ENCODE data around the gene USP21. TPM values are rescaled to one million over a fixed set of nuclear protein-coding genes. Genes with fewer than 3 reads are reported as not detected.

The USP21 gene
- total and polyA plus RNA-seq, 2 of the 4 experiments (the other 2 are of a cell fraction) = 6.3 to 23.8 TPM

DNA sequence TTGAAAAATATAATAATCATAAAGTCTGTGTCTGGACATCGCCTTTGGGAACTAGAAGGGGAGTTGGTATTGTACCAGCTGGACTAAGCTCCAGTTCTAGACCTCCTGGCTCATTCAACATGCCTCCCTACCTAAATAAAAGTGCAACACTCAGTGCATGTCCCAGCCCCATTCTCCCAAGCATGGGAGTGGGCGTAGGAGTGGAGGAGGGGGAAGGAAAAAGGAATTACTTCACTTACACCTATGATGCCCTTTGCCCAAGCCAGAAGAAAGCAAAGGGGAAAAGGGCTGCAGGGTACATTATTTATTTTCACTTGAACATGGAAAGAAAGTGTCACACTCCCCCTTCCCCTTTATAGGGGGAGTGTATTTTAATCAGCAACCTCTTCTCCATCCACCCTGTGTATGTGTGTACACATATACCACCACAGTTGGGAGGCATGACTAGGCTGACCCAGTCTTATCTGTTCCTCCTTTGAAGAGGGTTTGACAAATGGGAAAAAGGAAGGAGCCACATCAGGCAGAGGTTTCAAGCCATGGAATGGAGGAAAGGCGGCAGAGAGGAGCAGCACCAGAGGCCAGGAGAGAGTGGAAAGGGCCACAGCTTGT lies 38.2 kb upstream of the USP21 start (continued):
- TF ChIP-seq, protein P1, sequence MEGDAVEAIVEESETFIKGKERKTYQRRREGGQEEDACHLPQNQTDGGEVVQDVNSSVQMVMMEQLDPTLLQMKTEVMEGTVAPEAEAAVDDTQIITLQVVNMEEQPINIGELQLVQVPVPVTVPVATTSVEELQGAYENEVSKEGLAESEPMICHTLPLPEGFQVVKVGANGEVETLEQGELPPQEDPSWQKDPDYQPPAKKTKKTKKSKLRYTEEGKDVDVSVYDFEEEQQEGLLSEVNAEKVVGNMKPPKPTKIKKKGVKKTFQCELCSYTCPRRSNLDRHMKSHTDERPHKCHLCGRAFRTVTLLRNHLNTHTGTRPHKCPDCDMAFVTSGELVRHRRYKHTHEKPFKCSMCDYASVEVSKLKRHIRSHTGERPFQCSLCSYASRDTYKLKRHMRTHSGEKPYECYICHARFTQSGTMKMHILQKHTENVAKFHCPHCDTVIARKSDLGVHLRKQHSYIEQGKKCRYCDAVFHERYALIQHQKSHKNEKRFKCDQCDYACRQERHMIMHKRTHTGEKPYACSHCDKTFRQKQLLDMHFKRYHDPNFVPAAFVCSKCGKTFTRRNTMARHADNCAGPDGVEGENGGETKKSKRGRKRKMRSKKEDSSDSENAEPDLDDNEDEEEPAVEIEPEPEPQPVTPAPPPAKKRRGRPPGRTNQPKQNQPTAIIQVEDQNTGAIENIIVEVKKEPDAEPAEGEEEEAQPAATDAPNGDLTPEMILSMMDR (conservative IDR thresholded peaks at IDR 0.05; ENCODE audit: low read depth, low read length) = no peak

DNA sequence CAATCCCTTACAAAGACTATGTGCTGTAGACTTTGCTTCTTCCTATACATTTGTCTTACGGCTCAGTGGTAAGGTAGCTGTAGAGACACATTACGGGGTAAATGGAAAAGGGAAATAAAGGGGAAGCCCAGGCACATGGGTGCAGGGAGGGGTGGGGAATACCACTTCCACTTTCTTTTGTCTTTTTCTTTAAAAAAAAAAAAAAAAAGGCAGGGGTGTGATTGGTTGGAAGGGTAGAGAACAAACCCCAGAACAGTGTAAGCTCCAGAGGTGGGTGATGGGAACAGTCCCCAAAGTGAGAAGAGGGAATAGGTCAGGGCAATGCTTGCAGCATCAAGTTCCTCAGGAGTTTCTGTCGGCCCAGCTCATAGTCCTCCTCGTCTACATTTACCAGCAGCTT lies 37.5 kb upstream of the USP21 start:
- Histone ChIP-seq H3K79me1 (ENCODE audit: low read depth in 1 of 2, low read length in 2 of 2) (peaks cover 41 to 74% of the 10 kb centered on the region in 2 experiments), H3K27me3 (ENCODE audit: control insufficient read depth, insufficient read depth, low read length) (no peaks in the 10 kb centered on the region), H4K20me1 (ENCODE audit: insufficient read depth, low read length) (peaks cover 30% of the 10 kb centered on the region), H3K4ac (ENCODE audit: low read depth, low read length) (no peak overlapping the region), H3K4me2 (ENCODE audit: low read depth, low read length) (no peak overlapping the region), H3K4me1 (ENCODE audit: control insufficient read depth, insufficient read depth, low read length) (peaks cover 15% of the 10 kb centered on the region), H2AFZ (replicated peaks; ENCODE audit: low read length, poor library complexity) (no peak overlapping the region), H2BK15ac (ENCODE audit: low read depth, low read length) (no peak overlapping the region), H4K91ac (ENCODE audit: insufficient read depth, low read depth, low read length) (no peak overlapping the region), H3K56ac (ENCODE audit: extremely low read depth, insufficient read depth, low read length) (no peak overlapping the region), H3K18ac (ENCODE audit: low read depth, low read length) (no peak overlapping the region), H4K8ac (ENCODE audit: low read depth in 2 of 2, low read length in 2 of 2) (no peak overlapping the region), H2BK5ac (ENCODE audit: low read depth, low read length, poor library complexity, severe bottlenecking) (no peak overlapping the region), H3K4me3 (ENCODE audit: insufficient read depth, low read depth, low read length) (no peak overlapping the region), H2AK5ac (ENCODE audit: low read depth, low read length) (no peak overlapping the region), H2BK20ac (ENCODE audit: low read depth, low read length) (no peak overlapping the region), H2AK9ac (replicated peaks; ENCODE audit: low read depth, low read length, poor library complexity) (no peak overlapping the region), H3K9me3 (ENCODE audit: control insufficient read depth, insufficient read depth, low read length) (no peaks in the 10 kb centered on the region; the same call in 1 of the 2 replicates), H3K14ac (replicated peaks; ENCODE audit: low read depth, low read length) (no peak overlapping the region), H3K9me1 (ENCODE audit: insufficient read depth, low read length) (peaks cover 20% of the 10 kb centered on the region), H4K5ac (ENCODE audit: low read depth, low read length) (no peak overlapping the region), H3K23ac (ENCODE audit: low read depth, low read length) (no peak overlapping the region), H3K27ac (ENCODE audit: insufficient read depth, low read length) (no peak overlapping the region), H2BK120ac (ENCODE audit: low read depth, low read length) (no peak overlapping the region), H3K9ac (ENCODE audit: low read depth, low read length) (no peak overlapping the region), H3K36me3 (ENCODE audit: control insufficient read depth, insufficient read depth, low read length) (peaks cover 51% of the 10 kb centered on the region)
- no TSS peak for BruUV-seq (replicated peaks)
- in situ Hi-C loops (cut with MboI; ENCODE audit: low sequenced_read_pairs) (no loop called here), dilution Hi-C loops (cut with HindIII; ENCODE audit: low sequenced_read_pairs, unreplicated experiment) (no loop called here), intact Hi-C loops (cut with micrococcal nuclease) (no loop called here)
- DNase-seq (no peak), ATAC-seq (ENCODE audit: low read depth) (no peak)
- TF ChIP-seq, protein P1 (conservative IDR thresholded peaks at IDR 0.05; ENCODE audit: low read depth, low read length) = no peak
- TF ChIP-seq NFE2L2 (IDR thresholded peaks at IDR 0.05; ENCODE audit: low read depth, low read length) = no peak
- ChIA-PET POLR2A (ENCODE audit: unreplicated experiment) (no interaction called here), CTCF (interaction anchor here (0.6 kb wide), 1 partner anchor 50 kb away, joined by 3 read pairs; no protein-coding TSS in a partner anchor)
- no CpG with 5 or more reads among the region's 4 CpGs for whole genome bisulfite sequencing, 2 experiments (ENCODE audit: extremely low coverage in 2 of 2, insufficient read length in 1 of 2)

Data from IMR-90 (cell line).